ENCODE data around the gene CTIF.
A peak's percentile ranks its signal among the peaks of the same experiment; 100 is the strongest.

Gene CTIF

GRCh38 chr18:48533340-48534070 is 5.3 kb upstream of the CTIF start:
- DNase-seq, result no peak

GRCh38 chr18:48534364-48534763 is 4.5 kb upstream of the CTIF start:
- no peak for DNase-seq

- no peak for DNase-seq
These were observed 2.9 kb upstream of the CTIF start for GRCh38 chr18:48535956-48536355.

- no peak for DNase-seq
These were observed 2.3 kb upstream of the CTIF start for GRCh38 chr18:48536516-48536915.

GRCh38 chr18:48539406-48540250 is 797 bp downstream of the CTIF start:
- DNase-seq, result peak in 3 of 6 experiments; percentile 26 to 34 (median 26)

GRCh38 chr18:48540251-48541025 is 1.6 kb downstream of the CTIF start:
- DNase-seq, result peak in 2 of 6 experiments; percentile 26 to 27

GRCh38 chr18:48541026-48541746 is 2.4 kb downstream of the CTIF start:
- DNase-seq, result peak in 1 of 6 experiments; percentile 27

GRCh38 chr18:48541747-48542400 is 3.0 kb downstream of the CTIF start:
- no peak for DNase-seq

GRCh38 chr18:48542513-48543181 is 3.8 kb downstream of the CTIF start:
- DNase-seq, result no peak

- DNase-seq, result no peak
These were observed 4.4 kb downstream of the CTIF start for GRCh38 chr18:48543228-48543627.

GRCh38 chr18:48544116-48544515 is 5.3 kb downstream of the CTIF start:
- DNase-seq, result no peak

- DNase-seq, result no peak
These were observed 6.0 kb downstream of the CTIF start for GRCh38 chr18:48544661-48545415.

GRCh38 chr18:48545757-48546321 is 7.0 kb downstream of the CTIF start:
- no peak for DNase-seq

- no peak for DNase-seq
These were observed 7.6 kb downstream of the CTIF start for GRCh38 chr18:48546396-48546795.

GRCh38 chr18:48547531-48547981 is 8.7 kb downstream of the CTIF start:
- DNase-seq, result no peak

GRCh38 chr18:48548011-48548771 is 9.4 kb downstream of the CTIF start:
- DNase-seq, result no peak

GRCh38 chr18:48548921-48549320 is 10.1 kb downstream of the CTIF start:
- DNase-seq, result no peak

GRCh38 chr18:48550101-48550729 is 11.4 kb downstream of the CTIF start:
- no peak for DNase-seq

- DNase-seq, result no peak
These were observed 12.3 kb downstream of the CTIF start for GRCh38 chr18:48551100-48551499.

Measured in stimulated activated naive CD4-positive, alpha-beta T cell (primary cell).